Skin of body (tissue), 2 donors: ENCODE measurements around the gene SETBP1. TPM values are rescaled to one million over a fixed set of nuclear protein-coding genes. Genes with fewer than 3 reads are reported as not detected.

Experiments used
- DNase-seq: peaks from one replicate; lab custom pipeline; 2025; lab: John Stamatoyannopoulos, UW
- total RNA-seq: library from RNA; depleted of rRNA; stranded (reverse); fragments of >200 nt; gene quantifications from one replicate; pipeline ENCODE4 v1.2.3, GENCODE V29; 2014

SETBP1 gene
- total RNA-seq, 1 donor from 2014 or later: 24.1 TPM

DNA sequence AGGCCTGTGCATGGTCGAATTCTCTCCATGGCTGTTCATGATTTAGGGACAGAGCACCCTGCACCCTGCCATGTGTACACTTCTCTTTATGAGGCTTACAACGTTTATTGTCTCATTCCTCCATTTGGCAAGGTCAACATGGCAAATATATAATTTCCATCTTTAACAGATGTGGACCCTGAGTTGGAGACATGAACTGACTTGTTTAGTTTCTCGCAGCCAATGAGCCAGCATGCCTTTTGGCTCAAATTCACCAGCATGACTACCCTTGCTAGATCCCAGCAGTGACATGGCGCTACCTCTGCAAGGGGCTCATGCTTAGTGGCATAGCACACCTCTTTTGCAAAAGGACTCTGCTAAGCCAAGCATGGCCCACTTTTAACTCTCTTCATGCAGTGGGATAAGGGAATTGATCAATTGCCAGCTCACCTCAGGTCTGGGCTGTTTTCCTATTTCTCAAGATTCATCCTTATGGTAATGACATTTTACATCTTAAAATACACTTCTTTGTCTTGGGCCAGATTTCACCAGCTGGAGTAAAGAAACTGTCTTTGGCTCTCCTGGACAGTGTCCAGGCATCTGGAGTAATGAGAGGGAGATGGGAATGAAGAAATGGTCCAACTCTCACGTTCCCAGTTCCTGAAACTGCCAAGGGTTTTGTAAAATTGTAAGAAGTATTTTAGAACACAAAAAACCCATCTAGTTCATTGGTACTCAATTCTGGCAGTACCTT, 159.5 kb downstream of the SETBP1 start:
- DNase-seq: no peak

GRCh38 chr18:44841221-44841620, 160.5 kb downstream of the SETBP1 start:
- no peak for DNase-seq

- no peak for DNase-seq
Measured at GRCh38 chr18:44841752-44842587, 161.3 kb downstream of the SETBP1 start.

DNA sequence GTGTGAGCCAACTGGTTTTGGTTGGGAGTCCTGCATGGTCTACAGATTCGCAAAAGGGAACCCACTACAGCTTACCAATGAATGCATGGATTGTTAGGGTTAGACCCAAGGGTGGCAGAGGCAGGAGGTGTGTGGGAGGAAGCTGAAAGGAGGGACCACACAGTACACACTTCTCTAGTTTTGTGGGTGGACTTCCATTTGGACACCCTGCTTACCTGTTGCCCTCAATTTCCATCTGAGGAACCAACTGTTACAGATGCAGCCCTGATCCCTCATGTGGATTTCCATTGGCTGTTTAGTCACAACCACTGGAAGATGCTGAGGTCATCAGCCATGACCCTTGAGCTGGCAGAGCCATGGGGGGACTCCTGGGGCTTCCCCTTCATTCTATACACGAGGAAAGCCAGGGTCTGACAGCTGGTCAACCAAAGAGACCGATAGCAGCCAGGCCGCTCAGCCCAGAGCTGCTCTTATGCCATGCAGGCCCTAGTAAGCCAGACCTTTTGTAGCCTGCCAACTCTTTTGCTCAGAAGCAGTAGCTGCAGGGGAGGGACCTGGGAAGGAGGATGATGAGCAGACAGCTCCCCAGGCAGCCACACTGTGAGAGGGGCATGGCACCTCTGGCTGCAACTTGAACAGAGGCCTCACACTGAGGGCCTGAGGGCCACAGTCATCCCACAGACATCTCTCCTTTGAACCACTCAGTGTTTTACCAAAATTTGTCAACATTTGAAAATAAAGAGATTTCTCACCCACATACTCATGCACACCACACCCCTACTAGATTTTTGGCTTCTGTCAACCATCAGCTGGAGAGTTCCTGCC, 162.1 kb downstream of the SETBP1 start:
- no peak for DNase-seq

GRCh38 chr18:44844486-44844885, 163.8 kb downstream of the SETBP1 start:
- no peak for DNase-seq

GRCh38 chr18:44846450-44846849, 165.8 kb downstream of the SETBP1 start:
- no peak for DNase-seq

DNA sequence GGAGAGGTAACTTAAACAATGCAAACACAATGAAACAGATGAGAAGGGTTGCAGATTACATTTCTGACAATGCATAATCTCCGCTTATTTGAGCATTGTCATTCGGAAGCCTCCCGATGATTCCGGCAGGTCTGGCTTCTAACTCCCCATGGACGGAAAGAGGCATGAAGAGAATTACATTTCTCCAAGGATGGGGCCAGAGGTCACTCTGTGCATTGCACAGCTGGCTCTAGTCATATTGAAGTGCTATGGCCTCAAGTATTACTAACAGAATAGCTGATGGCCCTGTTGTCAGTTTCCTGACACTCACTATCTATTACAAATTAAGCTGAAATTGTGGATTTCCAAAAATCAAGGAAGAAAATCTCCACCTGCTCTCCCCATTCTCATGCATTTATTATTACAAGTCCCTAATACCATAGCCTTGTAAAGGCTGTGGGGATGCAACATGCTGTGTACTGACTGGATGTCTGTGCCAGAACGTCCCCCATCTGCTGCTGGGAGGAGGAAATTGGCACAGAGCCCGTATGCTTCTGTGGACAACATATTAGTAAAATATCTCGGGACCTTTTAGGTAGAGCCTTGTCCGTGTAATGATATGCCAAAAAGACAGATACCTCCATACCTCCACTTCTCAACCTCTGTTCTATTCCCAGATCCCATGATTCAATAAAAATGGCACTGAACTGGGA, 168.1 kb downstream of the SETBP1 start:
- DNase-seq: no peak

DNA sequence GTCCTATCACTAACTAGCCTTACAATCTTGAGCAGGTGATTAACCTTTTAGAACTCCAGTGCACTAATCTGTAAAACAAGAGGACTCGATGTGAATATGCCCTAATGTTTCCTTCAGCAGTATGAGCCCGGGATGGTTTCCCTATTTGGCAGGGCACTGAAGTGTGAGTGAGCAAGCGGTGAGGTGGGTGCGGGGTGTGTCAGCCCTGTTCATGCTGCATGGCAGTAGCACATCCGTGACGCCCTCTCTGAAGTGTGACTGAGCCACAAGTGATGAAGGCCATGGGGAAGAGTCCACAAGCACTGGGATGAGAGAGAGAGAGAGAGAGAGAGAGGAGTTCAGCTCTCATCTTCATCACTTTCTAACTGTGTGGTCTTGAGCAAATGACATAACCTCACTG, 168.7 kb downstream of the SETBP1 start:
- DNase-seq: no peak

GRCh38 chr18:44850001-44850400, 169.3 kb downstream of the SETBP1 start:
- no peak for DNase-seq

DNA sequence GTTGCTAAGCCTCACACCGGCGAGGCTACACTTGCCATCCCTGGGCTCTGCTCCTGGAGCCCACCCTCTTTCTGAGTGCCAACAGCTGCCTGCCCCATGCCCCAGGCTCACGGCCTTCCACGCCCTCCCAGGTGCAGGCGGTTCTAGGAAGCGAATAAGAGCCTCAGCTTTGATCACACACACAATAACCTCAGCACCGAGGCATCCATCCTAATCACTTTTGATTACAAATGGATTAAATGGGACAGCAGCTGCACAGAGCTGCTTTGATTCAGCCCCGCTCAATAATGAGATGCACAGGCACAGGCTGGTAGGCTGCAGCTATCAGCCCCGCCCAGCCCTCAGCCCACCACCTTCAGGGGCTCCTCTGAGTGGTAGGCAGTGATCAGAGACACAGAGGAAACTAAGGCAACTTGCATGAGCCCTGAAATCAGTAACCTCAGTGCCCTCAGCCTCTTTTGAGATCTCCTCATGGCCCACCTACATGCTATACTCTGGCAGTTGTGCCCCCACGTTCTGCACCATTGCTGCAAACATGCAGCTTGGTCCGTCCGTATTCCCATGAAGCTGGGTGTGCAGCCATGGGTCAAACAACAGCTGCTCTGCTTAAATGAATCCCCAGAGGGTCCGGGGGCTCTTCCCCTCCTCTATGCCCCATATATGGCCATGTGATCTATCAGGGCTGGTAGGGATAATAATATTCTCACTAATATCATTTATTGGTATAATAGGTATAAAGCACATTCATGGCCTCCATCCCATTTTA, 171.4 kb downstream of the SETBP1 start:
- no peak for DNase-seq

DNA sequence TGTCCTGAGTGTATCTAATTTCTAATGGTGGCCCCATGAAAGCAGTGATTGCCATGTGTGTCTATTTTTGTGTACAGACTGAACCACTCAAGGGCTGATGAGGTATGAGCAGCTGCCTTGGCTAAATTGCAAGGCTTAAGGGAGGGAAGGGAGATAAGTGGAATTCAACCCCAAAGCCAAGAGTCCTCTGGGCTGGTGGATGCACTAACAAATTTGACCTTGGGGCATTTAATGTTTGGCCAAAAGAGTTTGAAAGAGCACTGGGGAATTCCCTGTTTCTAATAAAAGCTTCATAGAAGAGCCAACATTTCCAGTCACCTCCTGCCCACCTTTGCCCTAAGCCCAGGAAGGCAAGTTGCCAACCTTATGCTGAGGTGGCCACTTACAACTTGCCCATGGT, 172.1 kb downstream of the SETBP1 start:
- DNase-seq: no peak

DNA sequence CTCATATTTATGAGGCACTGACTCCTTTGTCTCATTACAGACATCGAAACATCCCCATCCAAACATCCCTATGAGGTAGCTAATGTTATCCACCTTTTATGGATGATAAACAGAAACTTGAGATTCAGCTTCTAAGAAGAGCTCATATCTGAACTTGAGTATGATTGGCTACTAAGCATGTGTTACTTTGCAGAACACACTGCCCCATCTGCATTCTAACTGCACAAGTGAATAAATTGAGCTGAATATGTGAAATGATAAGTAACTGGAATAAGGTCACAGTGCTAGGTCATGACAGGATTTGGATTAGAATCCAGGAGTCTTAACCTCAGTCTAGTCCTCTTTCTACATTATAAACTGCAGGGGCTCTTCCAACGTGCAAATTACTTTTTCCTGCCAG, 172.7 kb downstream of the SETBP1 start:
- DNase-seq: no peak

GRCh38 chr18:44855681-44856080, 175.0 kb downstream of the SETBP1 start:
- DNase-seq: no peak

DNA sequence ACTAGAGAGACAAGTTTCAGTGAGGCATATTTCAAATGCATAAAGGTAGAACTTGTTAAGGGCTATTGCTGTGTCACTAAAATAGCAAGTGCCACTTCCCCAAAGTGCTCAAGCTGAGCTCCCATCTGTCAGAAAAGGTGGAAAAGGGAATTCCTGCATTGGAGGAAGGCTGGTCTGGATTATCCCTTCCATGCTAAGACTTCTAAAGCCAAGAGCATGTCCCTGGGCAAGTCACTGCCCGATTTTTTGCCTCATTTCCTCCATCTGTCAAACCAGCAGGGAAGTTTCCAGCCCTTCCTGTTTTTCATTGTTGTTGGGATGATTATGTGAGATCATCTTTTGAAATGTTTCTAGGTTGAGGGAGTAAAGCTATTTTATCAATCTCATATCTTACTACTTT, 175.5 kb downstream of the SETBP1 start:
- DNase-seq: no peak

GRCh38 chr18:44857081-44857480, 176.4 kb downstream of the SETBP1 start:
- no peak for DNase-seq

- DNase-seq: no peak
Measured at GRCh38 chr18:44857744-44858491, 177.2 kb downstream of the SETBP1 start.

GRCh38 chr18:44859263-44859662, 178.6 kb downstream of the SETBP1 start:
- no peak for DNase-seq

DNA sequence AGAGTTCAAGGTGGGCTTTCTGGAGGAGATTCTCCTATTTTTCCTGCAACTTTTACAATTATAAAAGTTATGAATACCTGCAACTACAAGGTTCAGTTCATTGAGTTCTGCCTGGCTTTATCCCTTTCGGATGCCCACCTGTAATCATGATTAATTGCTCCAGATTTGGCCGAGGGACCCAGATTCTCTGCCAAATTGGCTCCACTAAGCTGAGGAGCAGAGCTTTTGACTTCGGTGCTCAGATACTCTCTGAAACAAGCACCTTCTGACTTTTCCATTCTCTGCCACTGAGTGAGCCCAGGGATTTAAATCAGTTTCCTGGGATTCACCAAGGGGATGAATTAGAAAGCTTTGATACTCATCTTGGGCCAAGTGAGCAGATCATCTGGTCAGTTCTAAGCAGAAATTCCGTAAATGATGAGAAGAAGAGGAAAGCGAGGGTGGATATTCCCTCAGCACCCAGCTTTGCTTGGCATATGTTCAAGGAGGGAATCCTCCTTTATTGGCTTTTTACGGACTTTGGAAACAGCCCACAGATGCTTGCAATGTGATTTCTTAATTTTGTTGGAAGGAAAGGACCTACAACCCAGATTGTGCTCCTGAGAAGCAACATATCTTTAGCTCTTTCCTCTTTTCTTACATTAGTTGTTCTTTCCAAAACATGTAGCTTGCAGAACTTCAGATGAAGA, 179.2 kb downstream of the SETBP1 start:
- DNase-seq: no peak

GRCh38 chr18:44862112-44862511, 181.4 kb downstream of the SETBP1 start:
- no peak for DNase-seq
